ENCODE data around the gene ERBB2. TPM values are rescaled to one million over a fixed set of nuclear protein-coding genes. Genes with fewer than 3 reads are reported as not detected.

Gene ERBB2
- total and polyA plus RNA-seq, 2 of the 13 experiments (the other 11 are each of a cell fraction or from before 2014, with no cell fraction given): 57.7 to 64.1 TPM

- TF ChIP-seq HNRNPL (IDR thresholded peaks at IDR 0.05; ENCODE audit: low read depth, low read length) (peak; percentile 71; the same call in 1 of the 2 replicates), SP140L (CRISPR knock-in tag; IDR thresholded peaks at IDR 0.05; ENCODE audit: borderline replicate concordance) (0 out of 2 replicates have a peak, but pooled peaks have one; percentile 68), ATF2 (CRISPR knock-in tag; IDR thresholded peaks at IDR 0.05) (0 out of 2 replicates have a peak, but pooled peaks have one; percentile 37), ZUFSP (CRISPR knock-in tag; IDR thresholded peaks at IDR 0.05; ENCODE audit: borderline replicate concordance) (no peak), FOXK1 (CRISPR knock-in tag; IDR thresholded peaks at IDR 0.05; ENCODE audit: borderline replicate concordance, low read depth) (peak; percentile 84; the same call in 1 of the 2 replicates), ZNF350 (CRISPR knock-in tag; IDR thresholded peaks at IDR 0.05; ENCODE audit: borderline replicate concordance, low read depth) (no peak), ATF3 (CRISPR knock-in tag; IDR thresholded peaks at IDR 0.05) (0 out of 2 replicates have a peak, but pooled peaks have one; percentile 19), ZBED4 (CRISPR knock-in tag; IDR thresholded peaks at IDR 0.05; ENCODE audit: borderline replicate concordance) (peak; percentile 87; the same call in 1 of the 2 replicates), ZNF121 (CRISPR knock-in tag; IDR thresholded peaks at IDR 0.05) (peak; percentile 47; the same call in 1 of the 2 replicates), ZFP62 (CRISPR knock-in tag; IDR thresholded peaks at IDR 0.05) (no peak), GABPA (IDR thresholded peaks at IDR 0.05; ENCODE audit: low read depth, low read length) (no peak), GABPA (CRISPR knock-in tag; IDR thresholded peaks at IDR 0.05; ENCODE audit: low read depth) (no peak), KLF13 (CRISPR knock-in tag; IDR thresholded peaks at IDR 0.05) (peak; percentile 83; the same call in 1 of the 2 replicates), ZNF263 (CRISPR knock-in tag; IDR thresholded peaks at IDR 0.05) (0 out of 2 replicates have a peak, but pooled peaks have one; percentile 43), HNRNPLL (IDR thresholded peaks at IDR 0.05; ENCODE audit: low read depth, low read length, poor library complexity, severe bottlenecking) (peak; percentile 87), ATF7-NPFF (CRISPR knock-in tag; IDR thresholded peaks at IDR 0.05; ENCODE audit: low read depth) (peak; percentile 92), MBNL3 (CRISPR knock-in tag; conservative IDR thresholded peaks at IDR 0.05) (no peak), MIER3 (CRISPR knock-in tag; IDR thresholded peaks at IDR 0.05; ENCODE audit: borderline replicate concordance) (peak; percentile 74; the same call in 1 of the 2 replicates), ZNF513 (CRISPR knock-in tag; conservative IDR thresholded peaks at IDR 0.05) (no peak)
Measured at GRCh38 chr17:39667945-39668924, 31.6 kb upstream of the ERBB2 start, which contains the start of gene PNMT (continued).
